Suprapubic skin (tissue), 3 donors: ENCODE data around the gene NAGLU.

ENCODE experiments used
- CTCF ChIP-seq, 2 donors: fragments of 200-600 bp in 1 of 2; fragments of 450-650 bp in 1 of 2; sonication (generic) in 1 of 2; IDR thresholded peaks; one replicate each; pipeline ENCODE4 v1.5.1; 2016 to 2019; ENCODE audit warnings: antibody characterized with exemption in 2 of 2, mild to moderate bottlenecking in 1 of 2, moderate library complexity in 1 of 2
- POLR2A ChIP-seq, 2 donors: fragments of 450-650 bp; IDR thresholded peaks; one replicate each; pipeline ENCODE4 v1.6.1; 2017; ENCODE audit warnings: antibody characterized with exemption in 2 of 2, mild to moderate bottlenecking in 2 of 2, moderate library complexity in 2 of 2

- TF ChIP-seq CTCF (IDR thresholded peaks at IDR 0.05) (no peak), POLR2A (IDR thresholded peaks at IDR 0.05) (no peak)
Observed at GRCh38 chr17:42535155-42536047, 640 bp upstream of the NAGLU start.
